Common myeloid progenitor, CD34-positive (primary cell): ENCODE data around the gene ARHGAP22.

Experiments
- CTCF ChIA-PET: fragments of 350-600 bp; sonication (Branson Sonifier 250); formaldehyde crosslinking; loops from one replicate; lab custom pipeline; 2021; ENCODE audit warnings: antibody characterized with exemption; lab: Charles Lee
- POLR2A ChIA-PET: fragments of 350-600 bp; sonication (Branson Sonifier 250); formaldehyde crosslinking; loops from one replicate; lab custom pipeline; 2021; ENCODE audit warnings: antibody characterized with exemption; lab: Charles Lee
- DNase-seq, 3 donors: peaks; one replicate each; pipeline versions ENCODE4 v3.0.0 to v3.0.0-alpha.2; 2013
- H3K27ac ChIP-seq, 2 experiments: 1 replicate in 1 of 2; 2 replicates in 1 of 2; pipeline ENCODE4 v1.7.0; 2013; ENCODE audit warnings: inconsistent platforms in 2 of 2, low read length in 2 of 2, mild to moderate bottlenecking in 2 of 2, low read depth in 1 of 2, moderate library complexity in 1 of 2; ENCODE audit not compliant: severe bottlenecking in 2 of 2, insufficient read depth in 1 of 2, poor library complexity in 1 of 2
- H3K27me3 ChIP-seq, 5 experiments: replicated peaks in 2 of 5; 1 replicate in 3 of 5; 2 replicates in 2 of 5; pipeline versions ENCODE4 v1.6.1 to v1.7.0; 2013; ENCODE audit warnings: low read length in 4 of 5, mild to moderate bottlenecking in 2 of 5, moderate library complexity in 2 of 5, inconsistent platforms in 1 of 5; ENCODE audit not compliant: insufficient read depth in 5 of 5, control insufficient read depth in 4 of 5
- H3K36me3 ChIP-seq, 4 experiments: 1 replicate in 2 of 4; 2 replicates in 2 of 4; pipeline versions ENCODE4 v1.6.1 to v1.7.0; 2013; ENCODE audit warnings: low read length in 3 of 4, control low read depth in 1 of 4, mild to moderate bottlenecking in 1 of 4; ENCODE audit not compliant: control insufficient read depth in 4 of 4, insufficient read depth in 4 of 4
- H3K4me1 ChIP-seq, 4 experiments: 1 replicate in 3 of 4; 2 replicates in 1 of 4; pipeline versions ENCODE4 v1.6.1 to v1.7.1; 2013; ENCODE audit warnings: low read length in 3 of 4, mild to moderate bottlenecking in 3 of 4, control low read depth in 1 of 4, inconsistent platforms in 1 of 4, moderate library complexity in 1 of 4; ENCODE audit not compliant: control insufficient read depth in 4 of 4, insufficient read depth in 4 of 4; ENCODE audit errors: control extremely low read depth in 1 of 4
- H3K4me3 ChIP-seq, 7 experiments: 1 replicate in 4 of 7; 2 replicates in 3 of 7; pipeline versions ENCODE4 v1.5.1 to v1.7.0; 2013; ENCODE audit warnings: mild to moderate bottlenecking in 7 of 7, low read length in 6 of 7, moderate library complexity in 6 of 7, inconsistent platforms in 2 of 7, low read depth in 2 of 7, control low read depth in 1 of 7; ENCODE audit not compliant: insufficient read depth in 4 of 7, control insufficient read depth in 1 of 7; ENCODE audit errors: extremely low read depth in 1 of 7
- H3K9me3 ChIP-seq, 5 experiments: 1 replicate in 4 of 5; 2 replicates in 1 of 5; pipeline versions ENCODE4 v1.6.1 to v1.7.1; 2013; ENCODE audit warnings: low read length in 4 of 5, mild to moderate bottlenecking in 2 of 5, inconsistent platforms in 1 of 5, low read depth in 1 of 5, moderate library complexity in 1 of 5; ENCODE audit not compliant: control insufficient read depth in 4 of 5, insufficient read depth in 2 of 5; ENCODE audit errors: control extremely low read depth in 1 of 5
- WGBS: methylation state at CpG from one replicate; pipeline ENCODE4 v1.1.5; 2013; ENCODE audit not compliant: insufficient coverage; 5-methylcytosine and 5-hydroxymethylcytosine counted together

ARHGAP22 gene

DNA sequence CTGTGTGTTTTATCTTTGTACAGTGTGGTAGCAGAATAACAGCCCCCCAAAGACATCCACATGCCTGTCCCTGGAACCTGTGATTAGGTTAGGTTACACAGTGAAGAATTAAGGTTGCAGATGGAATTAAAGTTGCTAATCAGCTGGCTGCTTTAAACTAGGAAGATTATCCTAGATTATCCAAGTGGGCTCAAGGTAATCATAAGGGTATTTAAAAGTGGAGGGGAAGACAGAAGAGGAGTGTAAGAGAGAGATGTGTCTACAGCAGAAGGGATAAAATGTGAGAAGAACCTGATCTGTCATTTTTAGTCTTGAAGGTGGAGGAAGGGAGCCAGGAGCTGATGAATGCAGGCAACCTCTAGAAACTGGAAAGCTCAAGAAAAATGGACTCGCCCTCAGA lies 117.6 kb downstream of the ARHGAP22 start:
- POLR2A ChIA-PET, result interaction anchor here (0.5 kb wide), 1 partner anchor 36 kb away, joined by 4 read pairs; no protein-coding TSS in a partner anchor
- Histone ChIP-seq H3K4me1 (peaks cover 14 to 64% (median 31%) of the 10 kb centered on the region in 4 experiments), H3K27ac (no peak overlapping the region), H3K27me3 (no peaks in the 10 kb centered on the region), H3K9me3 (peaks cover 0 to 10% (median 3%) of the 10 kb centered on the region in 5 experiments), H3K36me3 (peaks cover 2 to 26% (median 21%) of the 10 kb centered on the region in 4 experiments), H3K4me3 (no peak overlapping the region)
- CTCF ChIA-PET, result interaction anchor here (1.1 to 32.7 kb wide), 6 partner anchors 5 to 41 kb away, joined by 4 to 615 read pairs (median 9); no protein-coding TSS in a partner anchor
- WGBS, result 100% methylated on average over 1 of the region's 1 CpG
- no peak for DNase-seq

DNA sequence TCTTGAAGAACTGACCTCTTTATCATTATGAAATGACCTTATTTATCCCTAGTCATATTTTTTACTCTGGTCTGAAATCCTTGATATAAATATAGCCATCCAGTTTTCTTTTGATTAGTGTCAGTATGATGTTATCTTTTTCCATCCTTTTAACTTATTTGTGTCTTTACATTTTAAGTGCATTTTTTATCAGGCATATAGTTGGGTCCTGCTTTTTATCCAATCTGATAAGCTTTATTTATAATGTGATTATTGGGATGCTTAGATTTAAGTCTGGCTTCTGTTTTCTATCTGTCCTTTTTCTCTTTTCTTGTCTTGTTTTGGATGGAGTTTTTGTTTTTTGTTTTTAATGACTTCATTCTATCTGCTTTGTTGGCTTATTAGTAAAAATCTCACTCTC lies 119.2 kb downstream of the ARHGAP22 start:
- peaks cover 2 to 26% (median 21%) of the 10 kb centered on the region in 4 experiments for H3K36me3 ChIP-seq
- H3K4me1 ChIP-seq, result peaks cover 7 to 63% (median 26%) of the 10 kb centered on the region in 4 experiments
- H3K9me3 ChIP-seq, result peaks cover 0 to 10% (median 3%) of the 10 kb centered on the region in 5 experiments
- ChIA-PET CTCF (interaction anchor here (2.7 to 32.7 kb wide), 3 partner anchors 3 to 26 kb away, joined by 12 to 615 read pairs (median 615); no protein-coding TSS in a partner anchor), POLR2A (no interaction called here)
- no peak for DNase-seq
- no peak overlapping the region for H3K4me3 ChIP-seq
- H3K27ac ChIP-seq, result no peak overlapping the region
- H3K27me3 ChIP-seq, result no peaks in the 10 kb centered on the region

DNA sequence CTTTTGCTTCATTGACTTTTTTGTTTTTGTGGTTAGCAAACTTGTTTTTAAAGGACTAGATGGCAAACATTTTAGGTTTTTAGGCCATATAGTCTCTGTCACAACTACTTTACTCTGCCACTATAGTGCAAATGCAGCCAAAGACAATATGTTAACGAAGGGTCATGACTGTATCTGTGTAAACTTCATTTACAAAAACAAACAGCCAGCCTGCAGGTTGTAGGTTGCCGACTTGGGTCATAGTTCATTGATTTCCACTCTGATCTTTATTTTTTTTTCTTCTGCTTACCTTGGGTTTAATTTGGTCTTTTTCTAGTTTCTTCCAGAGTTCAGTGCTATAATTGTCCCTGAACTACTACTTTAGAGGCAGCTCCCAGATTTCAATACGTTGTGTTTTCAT lies 120.0 kb downstream of the ARHGAP22 start:
- Histone ChIP-seq H3K27me3 (no peaks in the 10 kb centered on the region), H3K36me3 (peaks cover 0 to 24% (median 18%) of the 10 kb centered on the region in 4 experiments)
- CTCF ChIA-PET, result interaction anchor here (32.1 to 32.7 kb wide), 2 partner anchors 2 to 14 kb away, joined by 615 read pairs; no protein-coding TSS in a partner anchor

DNA sequence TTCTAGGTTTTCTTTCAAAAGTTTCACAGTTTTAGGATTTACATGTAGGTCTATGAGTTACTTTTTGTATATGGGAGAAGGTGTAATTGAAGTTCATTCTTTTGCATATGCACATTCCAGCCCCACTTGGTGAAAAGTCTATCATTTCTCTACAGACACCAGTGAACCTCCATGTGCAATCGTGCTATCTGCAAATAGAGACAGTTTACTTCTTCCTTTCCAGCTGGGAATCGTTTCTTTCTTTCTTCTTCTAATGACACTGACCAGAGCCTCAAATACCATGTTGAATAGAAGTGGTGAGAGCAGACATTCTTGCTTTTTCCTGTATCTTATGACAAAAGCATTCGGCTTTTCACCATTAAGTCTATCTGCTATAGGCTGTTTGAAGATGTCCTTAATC lies 122.7 kb downstream of the ARHGAP22 start:
- DNase-seq, result no peak
- ChIA-PET CTCF (interaction anchor here (1.1 to 32.7 kb wide), 5 partner anchors 0 to 39 kb away, joined by 3 to 615 read pairs (median 8); no protein-coding TSS in a partner anchor), POLR2A (interaction anchor here (1.0 to 1.3 kb wide), 2 partner anchors 12 to 13 kb away, joined by 4 to 6 read pairs; no protein-coding TSS in a partner anchor)
- peaks cover 0 to 24% (median 15%) of the 10 kb centered on the region in 4 experiments for H3K36me3 ChIP-seq
- H3K4me1 ChIP-seq, result peaks cover 12 to 77% (median 52%) of the 10 kb centered on the region in 4 experiments
- H3K27me3 ChIP-seq, result no peaks in the 10 kb centered on the region
- peak overlapping the region in 1 of 2 experiments; percentile 32 for H3K27ac ChIP-seq
- WGBS, result no CpG with 5 or more reads among the region's 3 CpGs
- peaks cover 0 to 7% (median 0%) of the 10 kb centered on the region in 5 experiments for H3K9me3 ChIP-seq
- H3K4me3 ChIP-seq, result no peak overlapping the region

More for the DNA sequence above, 120.0 kb downstream of the ARHGAP22 start:
- H3K4me3 ChIP-seq, result no peak overlapping the region
- 100% methylated on average over 1 of the region's 3 CpGs for WGBS
- POLR2A ChIA-PET, result no interaction called here
- peak overlapping the region in 1 of 2 experiments; percentile 17 for H3K27ac ChIP-seq
- H3K4me1 ChIP-seq, result peaks cover 10 to 63% (median 32%) of the 10 kb centered on the region in 4 experiments
- no peak for DNase-seq
- peaks cover 0 to 10% (median 3%) of the 10 kb centered on the region in 5 experiments for H3K9me3 ChIP-seq

DNA sequence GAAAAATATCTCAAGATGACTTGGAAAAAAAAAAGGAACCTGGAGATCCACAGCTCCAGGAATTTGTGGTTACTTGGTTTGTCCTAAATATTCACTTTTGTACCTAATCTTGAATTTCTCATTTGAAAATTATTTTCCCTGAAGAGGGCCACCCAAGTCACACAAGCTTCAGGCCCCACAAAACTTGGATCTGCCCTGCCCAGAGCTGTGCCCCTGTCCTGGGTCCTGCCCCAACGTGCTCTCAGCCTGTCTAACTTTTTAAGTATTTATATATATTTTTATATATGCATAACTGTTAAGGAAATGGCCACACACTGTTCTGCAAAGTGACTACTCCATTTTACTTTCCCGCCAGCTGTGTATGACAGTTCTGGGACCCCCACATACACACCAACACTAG lies 123.5 kb downstream of the ARHGAP22 start:
- H3K27me3 ChIP-seq, result no peaks in the 10 kb centered on the region
- peak overlapping the region in 3 of 7 experiments; percentile 44 to 62 (median 52) for H3K4me3 ChIP-seq
- peak in 2 of 3 donors; percentile 19 to 36 for DNase-seq
- peak overlapping the region in 1 of 2 experiments; percentile 73 for H3K27ac ChIP-seq
- H3K4me1 ChIP-seq, result peaks cover 12 to 85% (median 60%) of the 10 kb centered on the region in 4 experiments
- H3K9me3 ChIP-seq, result no peaks in the 10 kb centered on the region
- 83% methylated on average over 1 of the region's 2 CpGs for WGBS
- ChIA-PET CTCF (interaction anchor here (0.8 to 32.1 kb wide), 8 partner anchors 10 to 37 kb away, joined by 3 to 615 read pairs (median 5); no protein-coding TSS in a partner anchor), POLR2A (interaction anchor here (1.0 to 1.3 kb wide), 3 partner anchors 9 to 13 kb away, joined by 4 to 6 read pairs (median 4); no protein-coding TSS in a partner anchor)
- peaks cover 0 to 22% (median 11%) of the 10 kb centered on the region in 4 experiments for H3K36me3 ChIP-seq

DNA sequence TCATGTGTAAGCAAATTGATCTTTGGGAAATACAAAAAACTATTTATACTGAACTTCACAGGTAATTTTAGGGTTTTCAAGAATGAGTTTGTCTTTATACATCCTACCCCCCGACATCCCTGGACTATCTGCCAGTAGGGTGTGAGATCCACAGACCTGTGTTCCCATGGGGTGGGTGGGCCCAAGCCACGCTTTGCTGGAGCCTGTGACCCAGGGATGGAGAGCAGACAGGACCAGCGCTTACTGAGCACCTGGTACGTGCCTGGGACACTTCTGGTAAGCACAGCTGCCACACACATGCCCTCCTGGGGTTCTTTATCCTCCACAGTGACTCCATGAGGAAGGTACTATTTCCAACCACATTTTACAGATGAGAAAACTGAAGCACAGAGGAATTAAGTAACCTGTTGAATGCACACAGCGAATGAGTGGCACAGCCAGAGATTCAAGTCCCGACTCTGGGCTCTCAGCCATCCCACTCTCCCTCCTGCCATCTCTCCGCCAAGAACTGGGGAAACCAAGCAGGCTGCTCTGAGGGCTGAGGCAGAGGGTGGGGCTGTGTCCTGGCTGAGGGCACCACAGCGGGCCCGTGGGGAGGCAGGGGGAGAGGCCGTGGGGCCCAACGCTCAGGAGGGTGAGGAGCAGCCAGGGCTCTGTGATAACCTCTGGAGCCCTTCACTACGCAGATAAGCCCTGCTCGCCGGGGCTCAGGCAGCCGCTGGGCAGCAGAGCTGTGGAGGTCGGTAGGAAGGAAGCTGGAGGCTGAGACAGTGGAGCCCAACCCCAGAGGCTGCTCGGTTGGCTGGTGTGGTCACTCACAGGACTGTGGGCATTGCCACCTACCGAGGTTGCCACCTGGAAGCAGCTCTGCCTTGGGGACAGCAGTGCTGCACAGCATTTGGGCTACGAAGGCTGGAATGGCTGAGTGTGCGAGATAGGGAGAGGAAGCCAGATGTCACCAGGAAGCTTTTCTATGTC lies 124.2 kb downstream of the ARHGAP22 start:
- Histone ChIP-seq H3K27me3 (no peaks in the 10 kb centered on the region), H3K36me3 (peaks cover 0 to 28% (median 14%) of the 10 kb centered on the region in 4 experiments), H3K4me3 (peak overlapping the region in 3 of 7 experiments; percentile 44 to 62 (median 52)), H3K4me1 (peaks cover 13 to 89% (median 67%) of the 10 kb centered on the region in 4 experiments), H3K9me3 (no peaks in the 10 kb centered on the region), H3K27ac (peak overlapping the region in 1 of 2 experiments; percentile 73)
- 21% methylated on average over 18 of the region's 20 CpGs for WGBS
- DNase-seq, result peak in 2 of 3 donors; percentile 51 to 74
- ChIA-PET POLR2A (interaction anchor here (0.6 to 1.3 kb wide), 4 partner anchors 10 to 87 kb away, joined by 3 to 6 read pairs (median 4); no protein-coding TSS in a partner anchor), CTCF (interaction anchor here (0.8 to 32.1 kb wide), 8 partner anchors 9 to 36 kb away, joined by 3 to 615 read pairs (median 5); no protein-coding TSS in a partner anchor)
